H1 (cell line): ENCODE results near the gene SIX5. TPM values are rescaled to one million over a fixed set of nuclear protein-coding genes. Genes with fewer than 3 reads are reported as not detected.

Experiments used
- polyA plus RNA-seq, 7 experiments: library from polyadenylated mRNA; depleted of rRNA in 3 of 7; stranded (reverse) in 5 of 7; unstranded in 2 of 7; fragments of >200 nt in 5 of 7; fragments of 200-250 nt in 2 of 7; gene quantifications; 1 replicate in 5 of 7; 2 replicates in 1 of 7; 4 replicates in 1 of 7; pipeline versions ENCODE4 v1.2.1 to v1.2.3, GENCODE V29; 2011 to 2013; ENCODE audit warnings: missing spikeins in 2 of 7, mixed read lengths in 2 of 7
- total RNA-seq: library from RNA; stranded (reverse); fragmentation: NEBNext Ultra II Directional; extraction: Animal tissue kit (Norgen Biotek cat#: 25700); gene quantifications from 2 replicates; pipeline ENCODE4 v1.2.1, GENCODE V29; 2021
- TF ChIP-seq, protein P1 (sequence below): fragments of 300-600 bp; sonication (generic); IDR thresholded peaks from 2 replicates; pipeline ENCODE4 v1.7.1; 2012; ENCODE audit warnings: low read length, moderate library complexity, mild to moderate bottlenecking, inconsistent platforms; ENCODE audit not compliant: insufficient replicate concordance

The SIX5 gene
- total and polyA plus RNA-seq, 2 of the 8 experiments (the other 6 are each of a cell fraction or from before 2014, with no cell fraction given), result 20.9 to 24.2 TPM

DNA sequence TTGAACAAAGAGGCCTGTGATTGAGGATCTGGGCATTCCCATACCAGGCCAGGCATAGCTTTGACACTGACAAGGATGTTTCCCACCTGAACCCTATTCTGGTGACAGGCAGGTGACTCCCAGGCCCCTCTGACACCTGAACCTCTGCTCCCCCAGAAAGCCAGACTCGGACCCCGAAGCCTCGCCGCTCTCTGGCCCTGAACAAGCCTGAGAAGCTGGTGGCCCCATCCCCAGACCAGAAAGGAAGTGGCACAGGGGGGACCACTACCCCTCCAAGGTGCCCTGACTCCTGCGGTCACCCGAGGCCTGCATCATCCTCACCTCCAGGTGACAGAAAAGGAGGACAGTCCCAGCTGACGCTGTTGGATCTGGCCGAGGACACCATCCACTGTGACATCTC is 14.7 kb downstream of the SIX5 start (continued):
- TF ChIP-seq, protein P1, sequence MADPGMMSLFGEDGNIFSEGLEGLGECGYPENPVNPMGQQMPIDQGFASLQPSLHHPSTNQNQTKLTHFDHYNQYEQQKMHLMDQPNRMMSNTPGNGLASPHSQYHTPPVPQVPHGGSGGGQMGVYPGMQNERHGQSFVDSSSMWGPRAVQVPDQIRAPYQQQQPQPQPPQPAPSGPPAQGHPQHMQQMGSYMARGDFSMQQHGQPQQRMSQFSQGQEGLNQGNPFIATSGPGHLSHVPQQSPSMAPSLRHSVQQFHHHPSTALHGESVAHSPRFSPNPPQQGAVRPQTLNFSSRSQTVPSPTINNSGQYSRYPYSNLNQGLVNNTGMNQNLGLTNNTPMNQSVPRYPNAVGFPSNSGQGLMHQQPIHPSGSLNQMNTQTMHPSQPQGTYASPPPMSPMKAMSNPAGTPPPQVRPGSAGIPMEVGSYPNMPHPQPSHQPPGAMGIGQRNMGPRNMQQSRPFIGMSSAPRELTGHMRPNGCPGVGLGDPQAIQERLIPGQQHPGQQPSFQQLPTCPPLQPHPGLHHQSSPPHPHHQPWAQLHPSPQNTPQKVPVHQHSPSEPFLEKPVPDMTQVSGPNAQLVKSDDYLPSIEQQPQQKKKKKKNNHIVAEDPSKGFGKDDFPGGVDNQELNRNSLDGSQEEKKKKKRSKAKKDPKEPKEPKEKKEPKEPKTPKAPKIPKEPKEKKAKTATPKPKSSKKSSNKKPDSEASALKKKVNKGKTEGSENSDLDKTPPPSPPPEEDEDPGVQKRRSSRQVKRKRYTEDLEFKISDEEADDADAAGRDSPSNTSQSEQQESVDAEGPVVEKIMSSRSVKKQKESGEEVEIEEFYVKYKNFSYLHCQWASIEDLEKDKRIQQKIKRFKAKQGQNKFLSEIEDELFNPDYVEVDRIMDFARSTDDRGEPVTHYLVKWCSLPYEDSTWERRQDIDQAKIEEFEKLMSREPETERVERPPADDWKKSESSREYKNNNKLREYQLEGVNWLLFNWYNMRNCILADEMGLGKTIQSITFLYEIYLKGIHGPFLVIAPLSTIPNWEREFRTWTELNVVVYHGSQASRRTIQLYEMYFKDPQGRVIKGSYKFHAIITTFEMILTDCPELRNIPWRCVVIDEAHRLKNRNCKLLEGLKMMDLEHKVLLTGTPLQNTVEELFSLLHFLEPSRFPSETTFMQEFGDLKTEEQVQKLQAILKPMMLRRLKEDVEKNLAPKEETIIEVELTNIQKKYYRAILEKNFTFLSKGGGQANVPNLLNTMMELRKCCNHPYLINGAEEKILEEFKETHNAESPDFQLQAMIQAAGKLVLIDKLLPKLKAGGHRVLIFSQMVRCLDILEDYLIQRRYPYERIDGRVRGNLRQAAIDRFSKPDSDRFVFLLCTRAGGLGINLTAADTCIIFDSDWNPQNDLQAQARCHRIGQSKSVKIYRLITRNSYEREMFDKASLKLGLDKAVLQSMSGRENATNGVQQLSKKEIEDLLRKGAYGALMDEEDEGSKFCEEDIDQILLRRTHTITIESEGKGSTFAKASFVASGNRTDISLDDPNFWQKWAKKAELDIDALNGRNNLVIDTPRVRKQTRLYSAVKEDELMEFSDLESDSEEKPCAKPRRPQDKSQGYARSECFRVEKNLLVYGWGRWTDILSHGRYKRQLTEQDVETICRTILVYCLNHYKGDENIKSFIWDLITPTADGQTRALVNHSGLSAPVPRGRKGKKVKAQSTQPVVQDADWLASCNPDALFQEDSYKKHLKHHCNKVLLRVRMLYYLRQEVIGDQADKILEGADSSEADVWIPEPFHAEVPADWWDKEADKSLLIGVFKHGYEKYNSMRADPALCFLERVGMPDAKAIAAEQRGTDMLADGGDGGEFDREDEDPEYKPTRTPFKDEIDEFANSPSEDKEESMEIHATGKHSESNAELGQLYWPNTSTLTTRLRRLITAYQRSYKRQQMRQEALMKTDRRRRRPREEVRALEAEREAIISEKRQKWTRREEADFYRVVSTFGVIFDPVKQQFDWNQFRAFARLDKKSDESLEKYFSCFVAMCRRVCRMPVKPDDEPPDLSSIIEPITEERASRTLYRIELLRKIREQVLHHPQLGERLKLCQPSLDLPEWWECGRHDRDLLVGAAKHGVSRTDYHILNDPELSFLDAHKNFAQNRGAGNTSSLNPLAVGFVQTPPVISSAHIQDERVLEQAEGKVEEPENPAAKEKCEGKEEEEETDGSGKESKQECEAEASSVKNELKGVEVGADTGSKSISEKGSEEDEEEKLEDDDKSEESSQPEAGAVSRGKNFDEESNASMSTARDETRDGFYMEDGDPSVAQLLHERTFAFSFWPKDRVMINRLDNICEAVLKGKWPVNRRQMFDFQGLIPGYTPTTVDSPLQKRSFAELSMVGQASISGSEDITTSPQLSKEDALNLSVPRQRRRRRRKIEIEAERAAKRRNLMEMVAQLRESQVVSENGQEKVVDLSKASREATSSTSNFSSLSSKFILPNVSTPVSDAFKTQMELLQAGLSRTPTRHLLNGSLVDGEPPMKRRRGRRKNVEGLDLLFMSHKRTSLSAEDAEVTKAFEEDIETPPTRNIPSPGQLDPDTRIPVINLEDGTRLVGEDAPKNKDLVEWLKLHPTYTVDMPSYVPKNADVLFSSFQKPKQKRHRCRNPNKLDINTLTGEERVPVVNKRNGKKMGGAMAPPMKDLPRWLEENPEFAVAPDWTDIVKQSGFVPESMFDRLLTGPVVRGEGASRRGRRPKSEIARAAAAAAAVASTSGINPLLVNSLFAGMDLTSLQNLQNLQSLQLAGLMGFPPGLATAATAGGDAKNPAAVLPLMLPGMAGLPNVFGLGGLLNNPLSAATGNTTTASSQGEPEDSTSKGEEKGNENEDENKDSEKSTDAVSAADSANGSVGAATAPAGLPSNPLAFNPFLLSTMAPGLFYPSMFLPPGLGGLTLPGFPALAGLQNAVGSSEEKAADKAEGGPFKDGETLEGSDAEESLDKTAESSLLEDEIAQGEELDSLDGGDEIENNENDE, result no peak
